HG03460 (cell line): ENCODE results near the gene METTL26.
"Not testable (repeated sequence)": the region's sequence is repeated elsewhere in the genome, so short reads cannot be mapped to it uniquely, and the experiment has no call there.

Experiments used
- ATAC-seq: cut with Tn5 transposase; IDR thresholded peaks from one replicate; pipeline ENCODE4 v1.9.1; 2021; ENCODE audit not compliant: unreplicated experiment

The METTL26 gene

DNA sequence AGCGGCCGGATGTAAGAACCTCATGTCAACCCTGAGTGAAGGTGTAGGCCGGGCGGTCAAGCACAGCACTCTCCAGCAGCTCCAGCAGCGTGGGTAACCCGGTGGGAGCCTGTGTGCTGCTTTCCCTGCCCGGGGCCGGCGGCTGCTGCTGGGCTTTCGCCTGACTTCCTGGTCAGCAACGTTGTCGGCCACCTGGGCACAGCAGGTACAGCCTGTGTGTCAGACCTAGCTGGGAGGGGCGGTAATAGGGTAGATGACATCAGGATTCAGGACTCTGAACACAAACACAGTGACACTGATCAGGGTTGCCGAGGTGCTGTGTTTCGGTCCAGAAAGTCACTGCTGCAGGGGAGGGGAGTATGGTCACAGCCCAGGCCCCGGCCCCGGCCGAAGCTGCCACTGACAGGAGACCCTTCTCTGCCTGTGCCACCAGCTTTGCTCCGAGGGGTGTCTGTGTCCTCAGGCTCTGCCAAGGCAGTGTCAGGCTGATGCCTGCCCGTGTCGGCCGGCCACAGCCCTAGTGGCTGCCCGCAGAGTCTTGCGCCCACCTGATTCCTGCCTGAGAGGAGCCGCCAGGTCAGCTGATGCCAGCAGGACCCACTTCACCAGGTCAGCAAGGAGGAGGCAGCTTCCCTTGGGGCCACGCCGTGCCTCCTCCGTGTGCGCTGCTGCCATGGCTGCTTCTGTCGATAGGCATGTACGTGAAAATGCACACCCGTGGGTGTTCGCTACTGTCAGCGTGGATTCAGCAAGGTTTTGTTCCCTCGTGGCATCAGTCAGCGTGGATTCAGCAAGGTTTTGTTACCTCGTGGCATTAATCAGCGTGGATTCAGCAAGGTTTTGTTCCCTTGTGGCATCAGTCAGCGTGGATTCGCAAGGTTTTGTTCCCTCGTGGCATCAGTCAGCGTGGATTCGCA is 37.0 kb downstream of the METTL26 start:
- no peak for ATAC-seq

DNA sequence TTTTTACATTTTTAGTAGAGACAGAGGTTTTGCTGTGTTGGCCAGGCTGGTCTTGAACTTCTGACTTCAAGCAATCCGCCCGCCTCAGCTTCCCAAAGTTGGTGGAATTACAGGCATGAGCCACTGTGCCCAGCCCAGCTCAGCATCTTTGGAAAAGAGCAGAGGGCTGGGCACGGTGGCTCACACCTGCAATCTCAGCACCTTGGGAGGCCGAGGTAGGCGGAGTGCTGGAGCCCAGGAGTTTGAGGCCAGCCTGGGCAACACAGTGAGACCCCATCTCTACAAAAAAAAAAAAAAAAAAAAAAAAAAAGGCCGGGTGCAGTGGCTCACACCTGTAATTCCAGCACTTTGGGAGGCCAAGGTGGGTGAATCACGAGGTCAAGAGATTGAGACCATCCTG is 38.5 kb downstream of the METTL26 start:
- not testable (repeated sequence) for ATAC-seq

DNA sequence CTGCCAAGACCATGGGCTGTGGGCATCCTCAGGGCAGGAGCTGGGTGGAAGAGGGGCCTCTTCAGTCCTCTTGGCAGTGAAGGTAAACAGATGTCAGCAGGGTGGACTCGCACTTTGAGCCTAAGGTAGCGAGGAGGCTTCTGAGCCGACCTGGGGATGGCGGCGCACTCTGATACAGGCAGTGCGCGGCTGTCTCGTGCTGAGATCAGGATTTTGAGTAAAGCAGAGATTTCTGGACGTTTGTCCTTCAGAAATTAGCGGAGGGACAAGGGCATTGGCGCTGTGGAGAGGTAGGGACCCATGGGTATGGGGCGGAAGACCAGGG is 39.4 kb downstream of the METTL26 start:
- no peak for ATAC-seq

DNA sequence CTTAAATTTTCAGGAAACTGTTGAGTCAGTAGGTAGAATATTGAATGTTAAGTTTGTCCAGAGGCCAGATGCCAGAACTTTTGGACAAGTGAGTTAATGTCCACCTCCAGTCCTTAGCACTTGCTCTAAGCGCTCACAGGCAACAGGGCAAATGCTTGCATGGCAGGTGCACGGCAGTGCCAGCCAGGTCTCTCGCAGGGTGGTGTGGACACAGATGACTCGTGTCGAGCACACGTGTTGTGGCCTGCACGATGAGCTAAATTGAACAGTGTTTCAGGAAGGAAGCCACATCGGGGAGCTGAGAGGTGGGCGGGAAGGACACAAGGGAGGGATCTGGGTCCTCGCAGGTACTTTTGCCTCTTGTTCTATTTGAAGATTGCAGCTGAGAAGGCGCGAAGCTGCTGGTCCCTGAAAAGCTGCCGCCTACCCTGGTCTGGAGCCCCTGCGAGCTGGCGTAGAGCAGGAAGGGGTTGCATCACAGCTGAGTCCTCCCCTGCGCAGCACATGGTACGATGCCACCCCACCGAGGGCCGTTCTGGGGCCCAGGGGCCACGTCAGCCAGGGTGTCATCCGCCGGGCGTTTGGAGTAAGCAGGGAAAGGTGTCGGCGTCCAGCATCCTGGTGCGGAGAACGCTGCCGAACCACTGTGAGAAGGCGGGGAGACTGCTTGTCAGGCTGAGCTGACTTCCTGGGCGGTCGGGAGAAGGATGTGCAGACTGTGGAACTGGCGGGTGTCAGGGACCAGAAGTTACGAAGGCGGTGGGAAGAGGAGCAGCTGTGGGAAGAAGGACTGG is 40.0 kb downstream of the METTL26 start:
- no peak for ATAC-seq

DNA sequence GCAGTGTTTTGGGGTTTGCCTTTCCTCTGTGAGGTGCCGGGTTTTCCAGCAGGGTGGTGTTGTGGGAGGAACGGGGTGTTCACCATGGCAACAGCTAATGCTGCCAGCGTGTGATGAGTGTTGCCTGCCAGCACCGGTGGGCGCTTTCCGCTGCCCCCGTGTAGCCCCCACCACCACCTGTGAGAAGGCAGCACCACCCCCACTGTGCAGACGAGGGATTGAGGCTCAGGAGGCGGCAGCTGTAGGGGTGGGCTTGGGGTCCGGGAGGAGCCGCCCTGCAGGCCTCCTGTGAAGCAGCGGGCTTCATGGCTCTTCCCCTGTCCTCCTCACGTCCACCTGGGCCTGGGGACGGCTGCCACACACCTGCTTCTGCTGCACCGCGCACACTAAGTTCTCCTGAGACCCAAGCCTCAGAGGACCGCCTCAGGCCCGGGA is 41.0 kb downstream of the METTL26 start:
- ATAC-seq = no peak

DNA sequence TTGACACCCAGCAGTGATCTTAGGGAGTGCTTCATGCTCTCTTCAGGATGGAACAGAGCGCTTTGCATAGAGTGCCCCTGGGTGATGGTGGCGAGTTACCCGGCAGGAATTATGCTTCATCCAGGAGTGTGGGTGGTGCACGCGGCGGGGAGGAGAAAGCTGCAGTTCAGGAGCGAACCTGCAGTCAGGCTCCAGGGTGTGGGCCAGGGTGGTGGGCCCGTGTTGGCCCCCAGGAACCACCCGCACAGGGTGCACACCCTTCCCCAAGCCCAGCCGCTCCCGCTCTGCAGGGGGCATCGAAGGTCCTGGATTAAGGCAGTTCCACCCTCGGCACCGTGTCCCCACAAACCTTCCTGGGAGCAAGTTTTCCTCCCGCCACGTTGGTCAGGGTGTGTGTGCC is 42.3 kb downstream of the METTL26 start:
- no peak for ATAC-seq

DNA sequence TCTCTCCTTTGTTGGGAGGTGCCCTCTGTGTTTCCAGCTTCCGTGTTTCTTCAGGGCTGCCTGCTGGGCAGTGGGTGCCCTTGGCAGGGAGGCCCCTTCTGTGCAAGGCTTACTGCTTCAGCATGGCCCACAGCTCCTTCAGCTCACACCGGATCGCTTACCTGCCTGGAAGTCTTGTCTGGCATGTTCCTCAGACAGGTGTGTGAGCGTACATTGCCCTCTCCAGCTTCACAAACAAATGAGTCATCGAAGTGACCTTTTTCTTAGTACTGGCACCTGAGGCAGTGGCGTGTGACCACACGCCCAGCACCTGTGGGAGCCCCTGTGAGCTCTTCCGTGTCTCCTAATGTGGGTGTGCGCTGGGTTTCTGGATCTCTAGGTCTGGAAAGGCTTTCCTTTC is 42.7 kb downstream of the METTL26 start:
- ATAC-seq = no peak

DNA sequence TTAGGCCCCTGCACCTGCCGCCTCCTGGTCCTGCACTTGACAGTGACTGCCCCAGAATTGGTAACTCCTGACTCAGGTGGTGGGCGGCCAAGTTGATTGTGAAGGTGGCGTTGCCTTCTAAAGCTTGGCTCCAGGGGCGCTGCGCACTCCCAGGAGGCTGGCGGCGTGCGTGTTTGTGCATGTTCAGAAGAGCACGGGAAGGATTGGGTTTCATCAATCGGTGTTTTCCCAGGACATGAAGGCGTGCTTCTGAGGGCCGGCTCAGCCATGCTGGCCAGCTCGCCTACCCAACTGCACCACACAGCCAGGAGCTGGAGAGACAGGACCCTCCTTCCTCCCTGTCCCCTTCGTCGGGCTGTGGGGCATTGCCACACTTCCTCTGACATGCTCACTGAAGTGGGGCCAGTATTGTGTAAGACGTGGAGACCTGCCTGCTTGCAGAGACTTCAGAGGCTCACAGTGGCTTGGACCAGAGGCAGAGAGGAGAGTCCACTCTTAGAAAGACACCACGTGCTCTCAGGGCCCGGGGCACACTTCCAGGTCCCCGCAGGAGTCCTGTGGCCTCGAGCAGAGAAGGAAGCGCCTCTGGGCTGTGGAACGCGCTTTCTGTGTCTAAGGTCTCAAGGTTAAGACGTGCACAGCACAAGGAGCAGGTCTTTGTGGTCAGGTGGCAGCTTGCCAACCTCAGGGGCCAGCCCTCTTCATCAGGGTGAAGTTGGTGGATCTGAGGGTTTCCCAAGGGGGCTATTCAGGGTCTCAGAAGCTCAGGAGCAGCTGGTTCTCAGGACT is 43.4 kb downstream of the METTL26 start:
- no peak for ATAC-seq

DNA sequence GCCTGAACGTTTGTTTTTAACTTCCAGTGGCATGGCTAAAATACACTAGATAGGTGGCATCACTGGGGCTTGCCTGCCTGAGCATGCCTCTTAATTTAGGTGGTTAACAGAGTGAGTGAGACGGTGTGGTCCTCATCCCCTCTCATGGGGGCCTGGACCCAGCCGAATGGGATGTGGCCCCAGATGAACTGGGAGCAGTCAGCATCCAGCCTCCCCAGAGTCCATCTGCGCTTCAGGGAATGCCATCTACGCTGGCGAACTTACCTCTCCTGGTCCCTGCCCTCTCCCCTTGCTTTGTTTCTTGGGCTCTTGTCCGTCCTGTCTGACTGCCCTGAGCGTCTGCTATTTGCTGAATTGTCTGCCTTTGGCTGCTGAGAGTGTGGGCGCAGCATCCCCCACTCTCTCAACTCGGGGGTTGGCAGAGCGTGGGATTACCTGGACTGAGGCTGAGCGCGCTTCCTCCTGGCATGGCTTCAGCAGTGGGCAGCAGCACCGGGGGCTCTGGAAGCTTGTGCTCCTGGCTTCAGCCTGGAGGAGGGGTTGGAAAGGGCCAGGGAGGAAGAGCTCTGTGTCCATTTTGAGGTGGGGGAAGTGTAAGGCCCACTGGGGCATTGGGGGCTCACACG is 44.1 kb downstream of the METTL26 start:
- ATAC-seq = no peak

DNA sequence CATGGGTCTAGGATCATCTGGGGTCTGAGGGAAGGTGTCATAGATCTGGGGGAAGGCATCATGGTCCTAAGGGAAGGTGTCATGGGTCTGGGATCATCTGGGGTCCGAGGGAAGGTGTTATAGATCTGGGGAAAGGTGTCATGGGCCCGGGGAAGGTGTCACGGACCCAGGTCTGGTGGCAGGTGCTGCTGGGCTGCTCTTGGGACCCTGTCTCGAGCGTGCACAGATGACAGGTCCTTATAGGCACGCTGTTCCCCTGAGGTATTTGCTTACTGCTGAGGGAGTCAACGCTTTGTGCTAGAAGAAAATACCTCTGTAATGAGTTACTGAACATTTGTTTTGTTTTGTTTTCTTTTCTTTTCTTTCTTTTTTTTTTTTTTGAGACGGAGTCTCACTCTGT is 44.9 kb downstream of the METTL26 start:
- no peak for ATAC-seq

DNA sequence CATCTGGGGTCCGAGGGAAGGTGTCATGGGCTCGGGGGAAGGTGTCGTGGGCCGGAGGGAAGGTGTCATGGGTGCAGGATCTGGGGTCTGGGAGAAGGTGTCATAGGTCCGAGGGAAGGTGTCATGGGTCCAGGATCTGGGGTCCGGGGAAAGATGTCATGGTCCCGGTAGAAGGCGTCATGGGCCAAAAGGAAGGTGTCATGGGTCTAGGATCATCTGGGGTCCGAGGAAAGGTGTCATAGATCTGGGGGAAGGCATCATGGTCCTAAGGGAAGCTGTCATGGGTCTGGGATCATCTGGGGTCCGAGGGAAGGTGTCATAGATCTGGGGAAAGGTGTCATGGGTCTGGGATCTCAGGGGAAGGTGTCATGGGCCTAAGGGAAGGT is 45.3 kb downstream of the METTL26 start:
- no peak for ATAC-seq

DNA sequence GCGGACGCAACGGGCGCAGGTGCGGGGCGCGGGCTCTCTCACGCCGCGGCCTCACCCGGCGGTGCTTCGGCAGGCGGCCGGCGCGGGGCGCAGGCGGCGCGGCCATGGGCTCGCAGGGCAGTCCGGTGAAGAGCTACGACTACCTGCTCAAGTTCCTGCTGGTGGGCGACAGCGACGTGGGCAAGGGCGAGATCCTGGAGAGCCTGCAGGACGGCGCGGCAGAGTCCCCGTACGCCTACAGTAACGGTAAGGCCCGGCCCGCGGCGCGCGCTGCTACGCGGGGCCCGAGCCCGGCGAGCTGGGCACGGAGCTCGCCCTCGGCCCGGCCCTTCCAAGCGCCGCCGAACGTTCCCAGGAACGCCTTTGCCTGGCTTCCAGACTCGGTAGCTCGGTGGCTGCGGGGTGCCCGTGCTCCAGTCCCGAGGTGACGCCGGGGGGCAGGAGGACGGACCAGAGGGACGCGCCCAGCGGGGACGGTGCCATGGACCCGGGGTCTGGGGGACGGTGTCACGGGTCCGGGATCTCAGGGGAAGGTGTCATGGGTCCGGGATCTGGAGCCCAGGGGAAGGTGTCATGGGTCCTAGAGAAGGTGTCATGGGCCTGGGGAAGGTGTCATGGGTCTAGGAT is 45.8 kb downstream of the METTL26 start:
- no peak for ATAC-seq

DNA sequence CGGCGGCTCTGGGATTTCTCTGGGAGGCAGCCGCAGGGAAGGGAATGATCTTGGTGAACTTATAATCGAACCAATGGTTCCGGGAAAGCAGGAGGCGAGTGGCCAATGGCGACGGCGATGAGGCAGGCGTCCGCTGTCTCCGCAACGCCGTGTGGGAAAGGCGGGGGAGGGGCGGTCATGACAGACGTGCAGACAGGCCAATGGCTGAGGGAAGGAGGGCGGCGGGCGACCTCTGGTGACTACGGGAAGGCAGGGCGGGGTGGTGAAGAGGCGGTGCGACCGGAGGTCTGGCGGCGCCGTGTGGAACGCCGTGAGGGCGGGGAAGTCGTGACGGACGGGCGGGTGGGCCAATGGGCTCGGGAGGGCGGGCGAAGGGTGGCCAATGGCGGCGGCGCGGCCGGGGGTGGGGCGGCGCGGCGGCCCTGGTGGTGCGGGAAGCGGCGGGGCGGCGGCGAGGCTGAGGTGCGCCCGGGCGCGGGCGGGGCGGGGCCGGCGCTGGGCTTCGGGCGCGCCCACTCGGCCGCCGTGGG is 46.4 kb downstream of the METTL26 start, which contains the start of gene RAB40C:
RAB40C (plus strand) TSS at position 409 of the 530 bp plus-strand sequence. CDS start 226 bp downstream, outside the sequence.
- peak; percentile 72 for ATAC-seq

DNA sequence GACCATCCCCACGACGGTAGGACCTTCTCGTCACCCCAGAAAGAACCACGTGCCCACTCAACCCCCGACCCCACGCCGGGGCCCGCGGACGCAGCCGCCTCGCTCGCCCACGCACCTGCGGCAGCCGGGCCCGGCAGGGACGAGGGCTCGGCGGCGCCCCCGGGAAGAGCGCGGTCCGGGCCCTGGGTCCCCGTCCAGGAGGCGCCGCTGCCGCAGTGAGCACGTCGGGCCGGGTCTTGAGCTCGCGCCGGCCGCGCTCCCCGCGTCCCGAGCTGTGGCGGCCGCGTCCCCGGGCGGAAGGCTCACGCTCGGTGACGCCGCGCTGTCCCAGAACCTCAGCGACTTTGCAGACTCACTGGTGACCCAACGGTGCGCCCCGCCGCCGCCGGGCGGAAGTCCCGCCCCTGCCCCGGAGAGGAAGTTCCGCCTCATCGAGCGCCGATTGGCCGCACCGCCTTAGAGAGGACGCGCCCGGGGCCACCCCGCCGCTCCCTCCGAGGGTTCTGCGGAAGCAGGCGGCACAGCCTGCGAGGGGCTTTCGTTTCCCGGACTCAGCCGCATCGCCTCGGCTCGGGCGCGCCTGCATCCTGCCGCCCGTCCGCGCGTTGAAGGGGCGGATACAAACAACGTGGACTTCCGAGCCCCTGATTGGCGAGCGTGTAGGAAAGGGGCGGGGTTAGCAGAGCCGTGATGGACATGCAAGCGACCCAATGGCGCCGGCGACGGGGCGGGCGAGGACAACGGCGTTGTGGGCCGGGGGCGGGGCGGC is 47.0 kb downstream of the METTL26 start:
- ATAC-seq = peak; percentile 67

DNA sequence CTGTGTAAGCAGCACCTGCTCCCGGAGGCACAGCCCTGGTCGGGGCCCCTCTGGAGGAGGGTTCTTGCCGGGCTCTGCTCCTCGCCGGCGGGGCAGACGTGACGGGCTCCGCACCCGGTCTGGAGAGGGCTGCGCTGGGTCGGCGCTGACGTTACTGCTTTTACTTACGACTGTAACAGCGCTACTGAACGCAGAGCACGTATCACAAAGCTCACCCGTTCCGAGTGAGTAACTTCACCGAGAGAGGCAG is 47.5 kb downstream of the METTL26 start:
- ATAC-seq = peak; percentile 12

DNA sequence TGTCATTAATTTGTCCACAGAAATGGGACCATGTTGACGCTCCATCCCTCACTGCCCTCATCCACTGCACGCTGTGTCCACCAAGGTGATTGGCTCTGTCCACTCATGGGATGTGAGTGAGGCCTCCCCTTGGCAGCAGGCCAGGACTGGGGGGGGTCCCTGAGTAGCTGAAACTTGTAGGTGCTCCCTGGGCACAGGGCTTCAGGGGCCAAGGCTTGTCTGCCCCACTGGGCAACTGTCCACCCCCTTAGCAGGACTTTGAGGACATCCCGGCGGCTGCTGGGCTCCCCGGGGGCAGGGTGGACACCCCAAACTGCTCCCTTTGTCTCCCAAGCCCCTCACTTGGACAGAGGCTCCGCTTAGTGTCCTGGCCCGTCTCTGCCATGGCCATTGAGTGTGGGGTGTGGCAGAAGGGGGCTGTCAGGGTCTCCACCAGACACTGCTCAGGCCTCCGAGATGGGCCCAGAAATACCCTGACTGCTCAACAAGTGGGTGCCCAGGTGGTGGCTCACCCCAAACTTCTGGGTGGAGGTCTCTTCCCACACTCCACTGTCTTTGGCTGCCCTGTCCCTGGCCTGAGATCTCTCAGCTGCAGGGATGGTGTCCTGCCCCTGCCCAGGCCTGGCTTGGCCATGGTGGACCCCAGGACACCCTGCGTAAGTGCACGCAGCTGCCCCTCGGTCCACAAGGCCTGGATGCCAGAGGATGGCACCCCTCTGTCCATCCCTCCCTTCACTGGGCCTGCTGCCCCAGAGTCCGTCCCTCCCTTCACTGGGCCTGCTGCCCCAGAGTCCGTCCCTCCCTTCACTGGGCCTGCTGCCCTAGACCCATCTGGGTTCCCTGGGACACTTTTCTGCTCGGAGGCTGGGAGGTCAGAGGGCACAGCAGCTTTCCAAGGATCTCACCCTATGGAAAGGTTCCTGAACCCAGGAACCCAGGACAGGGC is 49.2 kb downstream of the METTL26 start:
- no peak for ATAC-seq

DNA sequence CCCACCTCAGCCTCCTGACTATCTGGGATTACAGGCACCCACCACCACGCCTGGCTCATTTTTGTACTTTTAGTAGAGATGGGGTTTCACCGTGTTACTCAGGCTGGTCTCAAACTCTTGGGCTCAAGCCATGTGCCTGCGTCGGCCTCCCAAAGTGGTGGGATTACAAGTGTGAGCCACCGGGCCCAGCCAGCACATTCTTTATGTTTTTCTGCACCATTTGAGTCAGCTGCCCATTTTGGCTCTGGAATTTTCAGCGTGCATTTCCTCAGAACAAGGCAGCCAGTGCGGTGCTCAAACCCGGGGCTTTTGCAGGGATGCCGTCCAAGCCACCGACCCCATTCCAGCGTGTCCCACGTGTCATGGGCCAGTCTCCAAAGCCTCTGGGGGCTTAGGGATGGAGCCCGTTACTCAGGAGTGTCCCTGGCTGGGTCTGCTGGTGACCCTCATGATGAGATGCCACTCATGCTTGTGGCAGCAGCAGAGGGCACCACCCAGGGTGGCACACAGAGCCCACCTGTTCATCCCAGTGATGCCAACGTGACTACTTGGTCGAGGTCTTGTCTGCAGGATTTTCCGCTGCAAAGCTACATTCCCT is 50.0 kb downstream of the METTL26 start:
- ATAC-seq = no peak

DNA sequence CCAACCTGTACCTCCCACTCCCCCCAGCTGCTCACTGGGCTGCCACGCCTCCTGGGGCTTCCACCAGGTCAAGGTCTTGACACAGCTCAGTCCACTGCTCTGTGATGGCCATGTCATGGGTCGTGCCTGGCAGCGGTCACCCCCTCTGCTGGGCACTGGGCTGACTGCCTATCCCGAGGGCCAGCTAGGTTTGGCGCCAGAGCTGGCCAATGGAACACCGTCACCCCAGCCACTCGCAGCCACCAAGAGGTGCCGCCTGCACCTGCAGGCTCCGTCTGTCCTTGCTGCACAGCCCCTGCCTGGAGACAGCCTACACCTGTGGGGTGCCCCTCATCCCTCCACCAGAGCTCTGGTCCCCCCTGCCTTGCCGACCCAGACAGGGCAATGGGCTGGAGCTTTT is 50.8 kb downstream of the METTL26 start:
- ATAC-seq = no peak
